ENCODE data around the gene GXYLT2.
A peak's percentile ranks its signal among the peaks of the same experiment; 100 is the strongest.

The GXYLT2 gene

DNA sequence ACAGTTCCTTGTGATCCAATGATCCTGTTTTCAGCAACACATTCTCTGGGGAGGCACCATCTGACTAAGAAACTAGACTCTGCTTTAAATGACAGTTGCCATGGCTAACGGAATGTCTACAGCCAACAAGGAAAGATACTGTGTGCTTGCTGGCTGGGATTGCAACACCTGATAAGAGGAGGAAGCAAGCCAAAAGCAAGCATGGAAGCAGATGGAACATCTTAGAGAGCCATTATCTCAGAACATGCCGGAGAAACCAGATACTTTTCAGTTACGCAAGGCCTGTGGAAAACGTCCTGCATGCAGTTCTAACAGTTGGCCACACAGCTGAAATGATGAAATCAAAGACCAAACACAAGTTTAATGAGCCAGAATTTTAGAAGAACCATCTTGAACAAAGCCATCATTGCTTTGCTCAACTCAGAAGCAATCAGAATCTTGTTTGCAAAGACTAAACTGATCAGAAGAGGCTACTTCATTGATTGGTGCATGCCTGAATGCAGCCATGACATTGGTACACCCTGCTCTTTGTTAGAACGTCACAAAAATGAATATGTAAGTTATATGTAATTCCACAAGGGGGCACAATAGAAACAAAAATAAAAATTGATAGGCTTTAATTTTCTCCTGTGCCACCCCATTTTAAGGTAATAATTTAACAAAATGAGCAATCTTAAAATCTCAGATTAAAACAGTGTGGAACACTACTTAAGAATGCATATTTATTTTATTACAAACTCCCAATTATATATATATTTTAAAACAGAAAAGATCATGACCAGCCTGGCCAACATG, 50.8 kb downstream of the GXYLT2 start:
- DNase-seq: peak; percentile 65 to 88

GRCh38 chr3:72941245-72941644, 53.4 kb downstream of the GXYLT2 start:
- DNase-seq: no peak

- no peak for DNase-seq
Observed at GRCh38 chr3:72942427-72942826, 54.6 kb downstream of the GXYLT2 start.

DNA sequence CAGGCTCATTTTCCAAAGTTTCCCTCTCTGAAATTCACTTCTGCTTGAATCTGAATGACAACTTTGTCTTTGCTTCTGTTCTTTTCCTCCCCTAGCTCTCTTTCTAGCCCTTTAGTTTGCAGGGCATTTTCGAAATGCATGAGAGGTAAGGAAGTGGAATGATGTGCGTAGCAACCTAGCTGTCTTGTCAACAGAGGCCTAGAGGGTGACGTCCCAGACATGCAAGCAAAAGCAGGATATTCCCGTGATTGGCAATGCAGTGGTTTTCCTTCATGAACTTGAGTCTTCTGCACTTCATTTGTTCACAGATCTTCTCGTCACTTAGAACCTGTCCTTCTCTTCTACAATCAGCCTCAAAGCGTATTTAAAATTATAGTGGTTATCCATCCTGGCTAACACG, 56.9 kb downstream of the GXYLT2 start:
- no peak for DNase-seq

- no peak for DNase-seq
Observed at GRCh38 chr3:72947715-72948490, 60.1 kb downstream of the GXYLT2 start.

- no peak for DNase-seq
Observed at GRCh38 chr3:72949016-72949415, 61.2 kb downstream of the GXYLT2 start.

- DNase-seq: no peak
Observed at GRCh38 chr3:72950372-72950771, 62.5 kb downstream of the GXYLT2 start.

DNA sequence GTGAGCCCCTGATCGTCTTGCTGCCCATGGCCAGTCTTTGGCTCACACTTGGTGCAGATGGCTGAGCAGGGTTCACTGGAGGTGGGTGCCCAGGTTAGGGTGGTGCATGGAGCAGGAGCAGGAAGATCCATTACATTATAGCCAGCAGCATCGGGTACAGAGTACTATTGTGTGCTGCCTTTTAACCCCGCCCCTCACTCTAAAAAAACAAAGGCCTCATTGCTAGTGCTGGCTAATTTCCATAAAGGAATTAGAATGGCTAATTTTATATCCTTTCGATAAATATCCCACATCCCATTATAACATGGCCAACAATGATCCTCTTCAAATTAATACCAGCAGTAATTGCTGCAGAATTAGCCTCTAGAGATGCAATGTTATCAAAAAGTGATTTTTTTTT, 63.0 kb downstream of the GXYLT2 start:
- no peak for DNase-seq

GRCh38 chr3:72951259-72951722, 63.4 kb downstream of the GXYLT2 start:
- no peak for DNase-seq

GRCh38 chr3:72953325-72953956, 65.6 kb downstream of the GXYLT2 start:
- no peak for DNase-seq

- DNase-seq: no peak
Observed at GRCh38 chr3:72957297-72957696, 69.5 kb downstream of the GXYLT2 start.

DNA sequence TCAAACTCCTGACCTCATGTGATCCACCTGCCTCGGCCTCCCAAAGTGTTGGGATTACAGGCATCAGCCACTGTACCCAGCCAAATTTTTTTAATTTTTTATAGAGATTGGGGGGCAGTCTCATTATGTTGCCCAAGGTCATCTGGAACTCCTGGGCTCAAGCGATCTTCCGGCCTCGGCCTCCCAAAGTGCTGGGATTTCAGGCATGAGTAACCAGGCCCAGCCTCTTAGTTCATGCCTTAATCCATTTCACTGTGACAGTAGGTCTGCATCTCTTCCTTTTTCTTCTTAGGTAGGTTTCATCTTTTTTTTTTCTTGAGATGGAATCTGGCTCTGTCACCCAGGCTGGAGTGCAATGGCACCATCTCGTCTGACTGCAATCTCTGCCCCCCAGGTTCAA, 71.5 kb downstream of the GXYLT2 start:
- DNase-seq: no peak

GRCh38 chr3:72960812-72961518, 73.1 kb downstream of the GXYLT2 start:
- no peak for DNase-seq

GRCh38 chr3:72961752-72962151, 73.9 kb downstream of the GXYLT2 start:
- DNase-seq: no peak

- DNase-seq: no peak
Observed at GRCh38 chr3:72962317-72962716, 74.5 kb downstream of the GXYLT2 start.

DNA sequence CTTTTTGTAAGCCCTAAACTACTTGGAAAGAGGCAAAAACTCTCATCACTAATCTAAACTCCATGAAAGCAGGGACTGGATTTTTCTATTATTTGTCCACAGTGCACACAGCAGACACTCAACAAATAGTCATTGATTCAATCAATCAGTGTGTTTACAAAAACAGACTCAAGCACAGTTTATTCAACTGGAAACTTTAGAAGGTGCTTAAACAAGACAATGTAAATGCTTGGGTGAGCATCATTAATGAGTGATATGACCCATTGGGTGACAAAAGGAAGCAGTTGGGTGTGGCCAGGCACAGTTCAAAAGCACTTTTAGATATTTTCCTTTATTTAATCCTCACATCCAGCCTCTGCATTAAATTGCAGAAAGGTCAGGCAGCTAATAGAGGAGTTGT, 76.8 kb downstream of the GXYLT2 start:
- no peak for DNase-seq

GRCh38 chr3:72968266-72968664, 80.4 kb downstream of the GXYLT2 start:
- no peak for DNase-seq

DNA sequence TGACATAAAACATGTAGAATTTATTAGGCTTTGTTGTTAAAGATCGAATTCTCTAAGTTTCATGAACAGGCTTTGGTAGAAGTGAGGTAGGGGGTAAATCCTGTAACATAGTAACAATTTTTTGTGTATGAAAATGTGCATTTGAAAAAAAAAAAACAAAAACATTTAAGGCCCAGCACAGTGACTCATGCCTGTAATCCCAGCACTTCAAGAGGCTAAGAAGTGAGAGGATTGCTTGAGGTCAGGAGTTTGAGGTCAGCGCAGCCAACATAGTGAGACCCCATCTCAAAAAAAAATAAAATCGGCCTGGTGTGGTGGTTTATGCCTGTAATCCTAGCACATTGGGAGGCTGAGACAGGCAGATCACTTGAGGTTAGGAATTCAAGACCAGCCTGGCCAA, 81.9 kb downstream of the GXYLT2 start:
- DNase-seq: no peak

DNA sequence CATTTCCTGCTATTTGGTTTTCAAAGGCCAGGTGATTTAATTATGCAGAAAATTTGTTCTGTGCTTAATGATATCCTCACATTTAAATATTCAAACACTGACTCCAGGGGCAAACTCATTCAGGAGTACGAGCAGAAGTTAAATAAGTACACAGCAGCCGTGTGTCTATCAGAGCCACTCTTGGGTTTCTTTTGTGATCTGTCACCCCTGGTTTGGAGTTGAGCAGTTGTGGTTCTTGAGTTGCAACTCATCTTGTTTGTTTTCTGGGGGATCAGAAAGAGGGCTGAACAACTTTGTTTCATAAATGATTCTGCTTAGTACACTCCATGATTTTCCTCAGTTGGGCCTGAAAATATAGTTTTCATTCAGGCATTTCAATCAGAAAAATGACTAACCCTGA, 83.1 kb downstream of the GXYLT2 start:
- DNase-seq: no peak

DNA sequence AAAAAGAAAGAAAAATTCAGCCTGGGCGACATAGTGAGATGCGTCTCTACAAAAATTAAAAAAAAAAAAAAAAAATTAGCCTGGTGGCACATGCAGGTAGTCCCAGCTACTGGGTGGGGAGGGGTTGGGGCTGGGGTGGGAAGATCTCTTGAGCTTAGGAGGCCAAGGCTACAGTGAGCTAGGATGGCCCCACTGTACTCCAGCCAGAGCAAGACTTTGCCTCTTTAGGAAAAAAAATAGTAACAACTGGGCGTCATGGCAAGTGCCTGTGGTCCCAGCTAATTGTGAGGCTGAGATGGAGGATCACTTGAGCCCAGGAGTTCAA, 84.8 kb downstream of the GXYLT2 start:
- no peak for DNase-seq

- DNase-seq: no peak
Observed at GRCh38 chr3:72973031-72973723, 85.3 kb downstream of the GXYLT2 start.

DNA sequence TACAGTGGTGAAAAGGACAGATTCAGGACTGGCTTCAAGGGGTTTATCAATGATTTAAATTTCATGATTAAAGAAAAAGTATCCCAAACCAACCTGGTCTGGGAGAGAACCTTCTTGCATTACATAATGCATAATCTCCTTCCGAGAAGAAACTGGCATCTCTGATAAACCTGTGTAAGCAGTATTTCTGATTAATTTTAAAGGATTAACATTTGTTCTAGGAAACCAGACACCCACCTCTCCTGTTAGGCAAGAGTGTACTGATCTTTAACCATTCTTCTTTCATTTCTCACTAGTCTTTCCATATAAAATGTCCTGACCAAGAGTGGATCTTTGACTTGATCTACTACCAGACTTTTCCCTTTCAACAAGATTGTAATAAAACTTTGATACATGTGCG, 85.9 kb downstream of the GXYLT2 start:
- DNase-seq: no peak

DNA sequence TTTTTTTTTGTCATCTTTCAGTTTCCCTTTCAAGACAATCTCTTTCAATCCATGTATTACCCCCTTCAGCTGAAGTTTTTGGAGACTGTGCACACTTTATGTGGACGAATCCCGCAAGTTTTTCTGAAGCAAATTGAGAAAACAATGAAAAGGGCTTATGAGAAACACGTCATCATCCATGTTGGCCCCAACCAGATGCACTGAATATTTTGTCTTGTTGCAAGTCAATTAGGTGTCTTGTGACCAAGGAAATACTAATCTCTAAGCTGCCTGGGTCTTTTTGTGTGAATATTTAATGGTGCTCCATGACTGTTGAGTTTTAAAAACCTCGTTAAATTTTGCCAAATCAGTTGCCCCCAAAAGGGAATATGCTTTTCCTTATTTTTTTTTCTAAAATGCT, 87.1 kb downstream of the GXYLT2 start:
- DNase-seq: no peak

Measured in NCI-H524 (cell line).